Daoy (cell line): Measurements from ENCODE around the gene IL17B. TPM values are rescaled to one million over a fixed set of nuclear protein-coding genes. Genes with fewer than 3 reads are reported as not detected.
A peak's percentile ranks its signal among the peaks of the same experiment; 100 is the strongest.

Experiments used
- DNase-seq: peaks from one replicate; pipeline ENCODE4 v3.0.0-alpha.2; 2015; ENCODE audit warnings: low read depth
- total RNA-seq: library from RNA; depleted of rRNA; stranded (reverse); fragments of >200 nt; shearing (Covaris generic); gene quantifications from 2 replicates; pipeline ENCODE4 v1.2.3, GENCODE V29; 2014

Gene IL17B
- total RNA-seq, 1 experiment from 2014 or later, result not detected

GRCh38 chr5:149376711-149377447 lies 2.2 kb downstream of the IL17B start:
- DNase-seq, result no peak

GRCh38 chr5:149376104-149376503 lies 3.0 kb downstream of the IL17B start:
- no peak for DNase-seq

- no peak for DNase-seq
These were observed 3.7 kb downstream of the IL17B start for GRCh38 chr5:149375434-149375833.

- DNase-seq, result no peak
These were observed 4.3 kb downstream of the IL17B start for GRCh38 chr5:149374801-149375200.

GRCh38 chr5:149374303-149374702 lies 4.8 kb downstream of the IL17B start:
- no peak for DNase-seq

DNA sequence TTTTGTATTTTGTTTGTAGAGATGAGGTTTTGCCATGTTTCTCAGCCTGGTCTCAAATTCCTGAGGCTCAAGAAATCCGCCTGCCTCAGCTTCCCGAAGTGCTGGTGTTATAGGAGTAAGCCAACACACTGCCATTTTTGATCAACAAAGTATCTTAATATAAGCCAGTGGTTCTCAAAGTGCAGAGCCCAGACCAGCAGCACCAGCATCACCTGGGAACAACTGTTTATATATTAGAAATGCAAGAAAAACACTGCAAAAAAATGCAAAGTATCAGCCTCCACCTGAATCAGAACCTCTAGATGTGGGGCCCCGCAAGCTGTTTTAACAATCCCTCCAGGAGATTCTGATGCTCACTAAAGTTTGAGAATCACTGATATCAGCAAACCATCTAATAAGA lies 6.2 kb downstream of the IL17B start:
- DNase-seq, result no peak

- no peak for DNase-seq
These were observed 6.9 kb downstream of the IL17B start for GRCh38 chr5:149372076-149372795.

DNA sequence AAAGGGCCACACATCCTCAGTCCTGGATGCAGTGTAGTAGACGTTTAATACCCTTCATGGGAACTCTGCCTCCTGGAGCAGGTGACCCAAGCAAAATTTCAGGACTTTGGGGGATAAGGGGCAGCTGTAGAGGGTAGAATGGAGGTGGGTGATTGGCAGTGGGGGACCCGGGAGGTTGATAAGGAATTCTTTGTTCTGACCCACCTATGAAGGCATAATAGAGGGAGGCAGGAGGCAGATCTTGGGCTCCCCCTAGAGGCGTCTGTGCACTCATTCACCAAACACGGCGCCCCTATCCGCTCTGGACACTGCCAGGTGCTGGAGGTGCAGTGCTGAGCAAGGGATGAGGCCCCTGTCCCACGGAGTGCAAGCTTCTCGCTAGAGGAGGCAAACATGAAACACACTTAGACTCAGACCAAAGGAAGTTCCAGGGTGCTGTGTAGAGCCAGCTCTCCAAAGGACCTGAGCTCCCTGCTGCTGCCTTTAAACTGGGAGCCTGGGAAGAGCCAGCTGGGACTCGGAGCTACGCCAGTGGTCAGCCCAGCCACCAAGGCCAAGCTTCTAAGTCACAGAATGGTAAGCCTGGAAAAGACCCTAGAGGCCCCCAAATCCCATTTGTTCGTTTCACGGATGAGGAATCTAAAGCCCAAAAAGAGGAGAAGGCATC lies 7.7 kb downstream of the IL17B start:
- DNase-seq, result peak; percentile 69

GRCh38 chr5:149370878-149371277 lies 8.2 kb downstream of the IL17B start:
- no peak for DNase-seq

DNA sequence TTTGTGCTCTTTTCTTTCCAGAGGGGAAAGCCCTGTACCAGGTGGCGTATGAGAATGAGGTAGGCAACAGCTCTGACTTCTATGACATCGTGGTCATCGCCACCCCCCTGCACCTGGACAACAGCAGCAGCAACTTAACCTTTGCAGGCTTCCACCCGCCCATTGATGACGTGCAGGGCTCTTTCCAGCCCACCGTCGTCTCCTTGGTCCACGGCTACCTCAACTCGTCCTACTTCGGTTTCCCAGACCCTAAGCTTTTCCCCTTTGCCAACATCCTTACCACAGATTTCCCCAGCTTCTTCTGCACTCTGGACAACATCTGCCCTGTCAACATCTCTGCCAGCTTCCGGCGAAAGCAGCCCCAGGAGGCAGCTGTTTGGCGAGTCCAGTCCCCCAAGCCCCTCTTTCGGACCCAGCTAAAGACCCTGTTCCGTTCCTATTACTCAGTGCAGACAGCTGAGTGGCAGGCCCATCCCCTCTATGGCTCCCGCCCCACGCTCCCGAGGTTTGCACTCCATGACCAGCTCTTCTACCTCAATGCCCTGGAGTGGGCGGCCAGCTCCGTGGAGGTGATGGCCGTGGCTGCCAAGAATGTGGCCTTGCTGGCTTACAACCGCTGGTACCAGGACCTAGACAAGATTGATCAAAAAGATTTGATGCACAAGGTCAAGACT lies 11.0 kb downstream of the IL17B start:
- DNase-seq, result no peak

DNA sequence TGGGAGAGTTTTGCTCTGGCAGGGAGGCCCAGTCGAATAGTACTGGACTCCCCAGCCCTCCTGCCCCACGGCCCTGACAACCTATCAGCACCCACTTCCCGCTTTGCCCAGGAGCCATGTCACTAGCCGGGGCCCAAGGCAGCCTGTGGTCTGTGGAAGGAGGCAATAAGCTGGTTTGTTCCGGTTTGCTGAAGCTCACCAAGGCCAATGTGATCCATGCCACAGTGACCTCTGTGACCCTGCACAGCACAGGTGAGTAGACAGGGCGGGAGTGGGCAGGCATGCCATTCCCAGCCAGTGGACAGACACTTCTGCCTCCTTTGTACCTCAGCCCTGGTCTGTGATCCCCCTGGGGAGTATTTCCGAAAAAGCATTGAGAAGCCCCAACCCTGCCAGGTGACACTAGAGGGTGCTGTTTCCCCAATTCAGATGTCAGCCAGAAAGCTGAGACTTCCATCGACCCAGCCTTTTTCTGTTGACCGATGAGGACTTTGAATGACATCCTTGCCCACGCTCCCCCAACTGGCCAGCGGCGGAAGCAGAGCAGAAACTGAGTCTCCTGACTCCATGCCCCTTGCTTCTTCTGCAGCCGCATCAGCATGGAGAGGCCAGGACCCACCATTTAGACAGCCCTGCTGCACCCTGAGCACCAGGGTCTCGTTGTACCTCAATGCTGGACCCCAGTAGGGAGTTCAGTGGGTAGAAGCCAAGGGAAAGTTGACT lies 11.7 kb downstream of the IL17B start:
- DNase-seq, result peak; percentile 69

- no peak for DNase-seq
These were observed 12.8 kb downstream of the IL17B start for GRCh38 chr5:149366169-149366729.

DNA sequence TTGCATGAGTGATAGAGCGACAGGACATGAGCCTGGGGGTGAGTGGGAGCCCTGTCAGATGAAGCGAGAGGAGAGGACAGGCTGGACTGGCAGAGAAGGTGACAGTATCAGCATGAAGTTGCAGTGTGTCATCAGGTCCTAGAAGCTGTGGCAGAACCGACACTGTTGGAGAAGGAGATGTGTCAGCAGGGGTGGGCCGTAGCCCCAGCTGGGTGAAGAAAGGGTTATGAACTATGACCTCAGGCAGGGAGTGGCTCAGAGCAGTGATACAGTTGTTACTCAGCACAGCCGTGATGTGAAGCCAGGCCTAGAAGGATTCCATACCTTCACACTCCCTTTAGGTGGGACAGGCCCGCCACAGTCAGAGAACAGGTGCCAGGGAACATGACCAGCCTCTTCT lies 13.7 kb downstream of the IL17B start:
- no peak for DNase-seq

GRCh38 chr5:149364719-149365118 lies 14.4 kb downstream of the IL17B start:
- no peak for DNase-seq

- DNase-seq, result no peak
These were observed 15.2 kb downstream of the IL17B start for GRCh38 chr5:149363936-149364335.

DNA sequence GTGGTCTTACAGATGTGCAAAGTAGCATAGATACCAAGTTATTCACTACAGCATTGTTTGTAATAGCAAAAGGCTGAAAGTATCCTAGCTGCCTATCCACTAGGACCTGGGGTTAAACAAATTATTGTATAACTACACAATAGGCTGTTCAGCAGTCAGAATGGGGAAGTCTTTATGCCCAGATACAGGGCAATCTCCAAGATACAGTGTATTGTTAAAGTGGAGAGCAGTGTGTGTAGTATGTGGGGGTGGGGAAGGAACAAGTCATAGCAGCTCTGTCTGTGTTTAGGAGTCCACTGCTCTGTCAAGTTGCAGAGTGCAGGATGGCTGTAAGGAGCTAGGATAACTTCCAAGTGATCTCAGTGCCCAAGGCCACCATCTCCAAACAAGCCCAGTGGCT lies 15.7 kb downstream of the IL17B start:
- no peak for DNase-seq

GRCh38 chr5:149362541-149362940 lies 16.6 kb downstream of the IL17B start:
- no peak for DNase-seq

DNA sequence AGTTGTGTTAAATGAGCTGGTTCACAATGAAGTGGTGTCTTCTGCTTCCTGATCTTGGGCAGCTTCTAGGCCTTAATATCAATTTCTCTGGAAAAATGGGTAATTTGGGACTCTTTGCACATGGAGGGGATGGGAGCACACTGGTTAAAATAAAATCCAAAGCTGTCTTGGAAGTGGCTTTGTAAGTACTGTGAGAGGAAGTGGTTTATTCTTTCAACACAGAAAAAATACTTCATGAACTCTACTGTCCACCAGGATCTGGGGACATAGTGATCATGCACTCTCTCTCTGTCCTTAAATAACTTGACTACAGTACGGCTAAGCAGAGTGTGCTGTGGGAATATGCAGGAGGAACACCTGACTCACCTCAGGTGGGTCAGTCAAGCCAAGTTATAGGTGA lies 18.8 kb downstream of the IL17B start:
- no peak for DNase-seq

DNA sequence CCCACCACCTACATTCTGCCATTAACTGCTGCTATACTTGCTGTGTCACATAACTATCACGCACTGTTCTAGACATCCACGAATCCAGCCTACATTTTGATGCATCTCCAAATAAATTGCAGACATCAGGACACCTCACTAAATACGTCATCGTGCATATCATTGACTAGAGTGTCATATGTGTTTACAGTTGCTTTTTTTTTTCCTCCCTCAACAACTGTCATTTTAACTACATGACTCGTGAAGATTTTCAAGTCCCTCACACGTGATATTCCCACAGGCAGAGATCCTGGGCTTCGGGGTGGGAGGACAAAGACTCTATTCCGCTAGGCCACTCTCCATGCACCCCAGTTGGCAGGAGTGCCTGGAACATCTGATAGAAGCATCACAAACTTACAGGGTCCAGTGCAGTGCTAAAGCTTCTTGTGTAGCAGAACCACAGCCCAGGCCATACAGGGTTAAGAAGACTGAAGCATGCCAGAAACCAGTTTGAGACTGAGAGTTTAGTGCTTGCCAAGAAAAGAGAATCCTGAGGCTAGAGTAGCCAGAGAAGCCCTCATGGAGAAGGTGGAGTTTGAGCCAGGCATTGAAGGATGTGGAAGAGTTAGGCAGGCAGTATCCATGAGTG lies 20.1 kb downstream of the IL17B start:
- no peak for DNase-seq

DNA sequence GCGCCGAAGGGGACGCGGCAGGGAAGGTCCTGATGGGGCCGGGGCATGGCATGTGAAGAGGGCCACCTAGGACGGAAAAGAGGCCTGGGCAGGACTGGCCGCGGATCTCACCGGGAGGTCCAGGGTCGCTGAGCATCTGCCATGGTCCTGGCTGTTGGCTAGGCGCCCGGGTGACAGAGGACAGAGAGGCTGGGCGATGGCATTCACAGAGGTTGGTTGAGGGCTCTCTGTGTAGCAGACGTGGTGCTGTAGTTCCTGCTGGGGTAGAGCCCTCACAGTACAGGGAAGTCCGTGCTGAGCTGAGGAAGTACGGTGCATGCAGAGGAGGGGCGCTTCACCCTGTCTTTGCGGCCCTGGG lies 20.8 kb downstream of the IL17B start:
- peak; percentile 26 for DNase-seq
